Prostate gland (tissue), 2 donors: ENCODE results near the gene RHEB.

ENCODE experiments used
- CTCF ChIP-seq, 4 experiments: fragments of 200-600 bp in 2 of 4; fragments of 450-650 bp in 2 of 4; sonication (generic) in 2 of 4; IDR thresholded peaks; 1 replicate in 3 of 4; 2 replicates in 1 of 4; pipeline ENCODE4 v1.5.1; 2016 to 2019; ENCODE audit warnings: antibody characterized with exemption in 4 of 4, mild to moderate bottlenecking in 2 of 4, moderate library complexity in 2 of 4
- POLR2AphosphoS5 ChIP-seq: sonication (generic); formaldehyde crosslinking; IDR thresholded peaks from one replicate; pipeline ENCODE4 v1.6.1; 2017; ENCODE audit warnings: antibody characterized with exemption

- TF ChIP-seq POLR2AphosphoS5 (no peak), CTCF (IDR thresholded peaks at IDR 0.05) (no peak)
These were observed 32.5 kb downstream of the RHEB start for GRCh38 chr7:151487228-151487627.
